ENCODE data around the gene NRG3. TPM values are rescaled to one million over a fixed set of nuclear protein-coding genes. Genes with fewer than 3 reads are reported as not detected.
A peak's percentile ranks its signal among the peaks of the same experiment; 100 is the strongest.

NRG3 gene
- total RNA-seq, 1 donor from 2014 or later = 0.92 TPM

- peak; percentile 66 for DNase-seq (ENCODE audit: low read depth)
These were observed 2.7 kb upstream of the NRG3 start for GRCh38 chr10:81872206-81872862.

GRCh38 chr10:81873231-81873931 is 1.6 kb upstream of the NRG3 start:
- no peak for DNase-seq (ENCODE audit: low read depth)
- H3K4me3 ChIP-seq (ENCODE audit: low read depth, low read length) = peak overlapping the region; percentile 57
- no peak for TF ChIP-seq CTCF (conservative IDR thresholded peaks at IDR 0.05; ENCODE audit: low read depth, low read length)

More at GRCh38 chr10:81872206-81872862, 2.7 kb upstream of the NRG3 start:
- H3K4me3 ChIP-seq (ENCODE audit: low read depth, low read length) = peak overlapping the region; percentile 8
- no peak for TF ChIP-seq CTCF (conservative IDR thresholded peaks at IDR 0.05; ENCODE audit: low read depth, low read length)

GRCh38 chr10:81873932-81874816 is 820 bp upstream of the NRG3 start:
- TF ChIP-seq CTCF (conservative IDR thresholded peaks at IDR 0.05; ENCODE audit: low read depth, low read length) = no peak
- peak overlapping the region; percentile 57 for H3K4me3 ChIP-seq (ENCODE audit: low read depth, low read length)
- no peak for DNase-seq (ENCODE audit: low read depth)

GRCh38 chr10:81875467-81876252 is 666 bp downstream of the NRG3 start:
- no peak for DNase-seq (ENCODE audit: low read depth)
- no peak for TF ChIP-seq CTCF (conservative IDR thresholded peaks at IDR 0.05; ENCODE audit: low read depth, low read length)
- peak overlapping the region; percentile 50 for H3K4me3 ChIP-seq (ENCODE audit: low read depth, low read length)

- H3K4me3 ChIP-seq (ENCODE audit: low read depth, low read length) = peak overlapping the region; percentile 50
- no peak for TF ChIP-seq CTCF (conservative IDR thresholded peaks at IDR 0.05; ENCODE audit: low read depth, low read length)
- no peak for DNase-seq (ENCODE audit: low read depth)
These were observed 1.5 kb downstream of the NRG3 start for GRCh38 chr10:81876253-81877077.
